K562 (cell line): Measurements from ENCODE around the gene SKP2. TPM values are rescaled to one million over a fixed set of nuclear protein-coding genes. Genes with fewer than 3 reads are reported as not detected.

Experiments used
- ATAC-seq: fragments of 200-7000 bp; cut with Tn5 transposase; 3 replicates; pipeline ENCODE4 v1.9.1; 2020; ENCODE audit warnings: moderate library complexity
- BruUV-seq: library from RNA; stranded (reverse); fragments of 400-500 nt; replicated peaks from 2 replicates; lab custom pipeline; 2021; lab: Mats Ljungman, UMichigan
- CTCF ChIA-PET: fragments of 300-600 bp; formaldehyde crosslinking; extraction: SDS; loops from one replicate; lab custom pipeline; 2021; ENCODE audit warnings: low intra/inter-chr PET ratio; lab: Yijun Ruan, JAX
- POLR2A ChIA-PET: fragments of 300-600, 350-650 bp; sonication (Branson Sonifier 250); formaldehyde crosslinking; extraction: SDS; loops from one replicate; lab custom pipeline; 2021; ENCODE audit warnings: antibody characterized with exemption, inconsistent platforms; lab: Yijun Ruan, JAX
- DNase-seq, 4 experiments: peaks; one replicate each; pipeline versions ENCODE4 v3.0.0 to v3.0.0-alpha.2; 2011 to 2018; ENCODE audit warnings: low spot score in 3 of 4, mixed read lengths in 3 of 4; ENCODE audit errors: extremely low read depth in 1 of 4
- FAIRE-seq: peaks from 2 replicates; lab custom pipeline; 2011; peaks lifted over from hg19 to GRCh38; lab: Jason Lieb, UNC
- H2AFZ ChIP-seq: 2 replicates; pipeline ENCODE4 v1.6.0; 2011; ENCODE audit warnings: low read depth, low read length, control low read depth, inconsistent platforms
- H3K27ac ChIP-seq: fragments of 200-600 bp; 3 replicates; pipeline ENCODE4 v1.8.0; 2011; ENCODE audit warnings: low read depth, mild to moderate bottlenecking, control low read depth, inconsistent platforms, low read length, moderate library complexity, mixed read lengths; ENCODE audit errors: extremely low read depth
- H3K27me3 ChIP-seq, 2 experiments: fragments of 300-600 bp in 1 of 2; 2 replicates in 1 of 2; 3 replicates in 1 of 2; pipeline versions ENCODE4 v1.6.0 to v1.8.0; 2011; ENCODE audit warnings: inconsistent platforms in 2 of 2, low read length in 2 of 2, mild to moderate bottlenecking in 1 of 2, mixed read lengths in 1 of 2, moderate library complexity in 1 of 2; ENCODE audit not compliant: control insufficient read depth in 2 of 2, insufficient read depth in 2 of 2
- H3K36me3 ChIP-seq: fragments of 300-600 bp; 3 replicates; pipeline ENCODE4 v1.8.0; 2011; ENCODE audit warnings: mild to moderate bottlenecking, low read length, inconsistent platforms; ENCODE audit not compliant: control insufficient read depth, insufficient read depth
- H3K4me1 ChIP-seq, 2 experiments: fragments of 200-600 bp in 1 of 2; replicated peaks in 1 of 2; 2 replicates in 1 of 2; 3 replicates in 1 of 2; pipeline versions ENCODE4 v1.5.1 to v1.8.0; 2011; ENCODE audit warnings: inconsistent platforms in 2 of 2, low read length in 2 of 2, mild to moderate bottlenecking in 1 of 2, mixed read lengths in 1 of 2, moderate library complexity in 1 of 2; ENCODE audit not compliant: control insufficient read depth in 2 of 2, insufficient read depth in 2 of 2
- H3K4me2 ChIP-seq: 2 replicates; pipeline ENCODE4 v1.6.1; 2011; ENCODE audit warnings: low read length, control low read depth, inconsistent platforms, mixed read lengths; ENCODE audit not compliant: insufficient read depth
- H3K4me3 ChIP-seq: fragments of 200-600 bp; sonication (generic), shearing (Covaris generic); 2 replicates; pipeline ENCODE4 v1.5.1; 2016; ENCODE audit warnings: control low read depth, inconsistent platforms
- H3K79me2 ChIP-seq: fragments of 200-600 bp; 3 replicates; pipeline ENCODE4 v1.8.0; 2011; ENCODE audit warnings: low read length, inconsistent platforms; ENCODE audit not compliant: control insufficient read depth, insufficient read depth
- H3K9ac ChIP-seq, 2 experiments: 2 replicates each; pipeline versions ENCODE4 v1.6.0 to v1.6.1; 2011; ENCODE audit warnings: low read depth in 2 of 2, low read length in 2 of 2, control low read depth in 1 of 2, inconsistent platforms in 1 of 2, mild to moderate bottlenecking in 1 of 2, mixed read lengths in 1 of 2; ENCODE audit not compliant: insufficient read depth in 1 of 2
- H3K9me1 ChIP-seq: one replicate; pipeline ENCODE4 v1.6.0; 2011; ENCODE audit warnings: inconsistent platforms, mild to moderate bottlenecking, low read length, moderate library complexity; ENCODE audit not compliant: control insufficient read depth, insufficient read depth
- H3K9me3 ChIP-seq: replicated peaks from 2 replicates; pipeline ENCODE4 v1.5.1; 2011; ENCODE audit warnings: low read depth, low read length, inconsistent platforms; ENCODE audit not compliant: control insufficient read depth, insufficient read depth
- H4K20me1 ChIP-seq: replicated peaks from 2 replicates; pipeline ENCODE4 v1.6.1; 2011; ENCODE audit warnings: low read length, inconsistent platforms, mixed read lengths; ENCODE audit not compliant: control insufficient read depth, insufficient read depth
- BRD4 ChIP-seq: fragments of 200-600 bp; sonication (generic); IDR thresholded peaks from 2 replicates; pipeline ENCODE4 v1.6.1; 2017; ENCODE audit warnings: inconsistent platforms
- C11orf30 ChIP-seq: fragments of 450-650 bp; IDR thresholded peaks from 2 replicates; pipeline ENCODE4 v1.6.1; 2016; ENCODE audit warnings: low read depth, mild to moderate bottlenecking
- CXXC5 ChIP-seq: fragments of 250-450 bp; sonication (Bioruptor Pico); IDR thresholded peaks from 2 replicates; pipeline ENCODE4 v1.8.0; 2022; ENCODE audit warnings: inconsistent platforms, mild to moderate bottlenecking, moderate library complexity
- EP300 ChIP-seq: IDR thresholded peaks from 2 replicates; pipeline ENCODE4 v1.6.1; 2012; ENCODE audit warnings: low read length, improper control_type of control experiment
- FOXA3 ChIP-seq, 2 experiments: fragments of 450-650 bp in 1 of 2; sonication (generic) in 1 of 2; formaldehyde crosslinking; IDR thresholded peaks in 1 of 2; conservative IDR thresholded peaks in 1 of 2; 2 replicates each; pipeline versions ENCODE4 v1.4.0 to v1.8.0; 2020 to 2022; ENCODE audit warnings: mild to moderate bottlenecking in 2 of 2, missing genetic modification reagents in 1 of 2
- HNRNPLL ChIP-seq: fragments of 200-400 bp; formaldehyde crosslinking; IDR thresholded peaks from 2 replicates; pipeline ENCODE4 v1.6.1; 2017; ENCODE audit warnings: low read length, low read depth, mild to moderate bottlenecking; ENCODE audit not compliant: poor library complexity, severe bottlenecking
- KHSRP ChIP-seq: fragments of 450-650 bp; IDR thresholded peaks from 2 replicates; pipeline ENCODE4 v1.6.1; 2017
- MAZ ChIP-seq, 2 experiments: fragments of 450-650 bp in 1 of 2; sonication (generic) in 1 of 2; formaldehyde crosslinking; IDR thresholded peaks in 1 of 2; conservative IDR thresholded peaks in 1 of 2; 2 replicates each; pipeline versions ENCODE4 v1.4.0 to v1.5.0; 2020; ENCODE audit warnings: mild to moderate bottlenecking in 1 of 2, missing genetic modification reagents in 1 of 2
- NR2C2 ChIP-seq, 2 experiments: fragments of 200-800 bp in 1 of 2; sonication (Bioruptor generic) in 1 of 2; sonication (generic) in 1 of 2; formaldehyde crosslinking in 1 of 2; IDR thresholded peaks; 2 replicates each; pipeline versions ENCODE4 v1.6.1 to v1.8.0; 2016 to 2022; ENCODE audit warnings: mild to moderate bottlenecking in 1 of 2, missing compliant biosample characterization in 1 of 2, missing genetic modification characterization in 1 of 2, missing genetic modification reagents in 1 of 2
- RBM14 ChIP-seq: fragments of 200-400 bp; formaldehyde crosslinking; IDR thresholded peaks from 2 replicates; pipeline ENCODE4 v1.6.1; 2018; ENCODE audit warnings: low read depth, mild to moderate bottlenecking, low read length, moderate library complexity, borderline replicate concordance; ENCODE audit not compliant: insufficient read depth
- SIN3B ChIP-seq: fragments of 450-650 bp; IDR thresholded peaks from 2 replicates; pipeline ENCODE4 v1.6.1; 2017; ENCODE audit warnings: low read depth, mild to moderate bottlenecking, moderate library complexity
- SUPT5H ChIP-seq: fragments of 450-650 bp; IDR thresholded peaks from 2 replicates; pipeline ENCODE4 v1.6.1; 2016
- TGIF2 ChIP-seq: sonication (generic); formaldehyde crosslinking; IDR thresholded peaks from 2 replicates; pipeline ENCODE4 v1.8.1; 2022; ENCODE audit warnings: mild to moderate bottlenecking, missing genetic modification reagents, moderate library complexity
- YY1 ChIP-seq, 3 experiments: IDR thresholded peaks; 2 replicates each; pipeline ENCODE4 v1.6.1; 2011; ENCODE audit warnings: low read length in 2 of 3, mild to moderate bottlenecking in 2 of 3, moderate library complexity in 2 of 3, borderline replicate concordance in 1 of 3, control low read depth in 1 of 3, low read depth in 1 of 3; ENCODE audit not compliant: insufficient read depth in 3 of 3, insufficient replicate concordance in 2 of 3, control insufficient read depth in 1 of 3, insufficient read length in 1 of 3; ENCODE audit errors: extremely low read depth in 1 of 3
- ZNF121 ChIP-seq: sonication (generic); formaldehyde crosslinking; conservative IDR thresholded peaks from 2 replicates; pipeline ENCODE4 v1.8.0; 2022; ENCODE audit warnings: missing genetic modification reagents
- ZNF165 ChIP-seq: fragments of 250-450 bp; sonication (Bioruptor Pico); IDR thresholded peaks from 2 replicates; pipeline ENCODE4 v1.4.0; 2020; ENCODE audit warnings: borderline replicate concordance
- ZNF253 ChIP-seq: fragments of 250-450 bp; sonication (Bioruptor Pico); conservative IDR thresholded peaks from 2 replicates; pipeline ENCODE4 v1.6.1; 2021; ENCODE audit warnings: mild to moderate bottlenecking
- WGBS: fragments of 100-300 bp; shearing (Covaris generic); methylation state at CpG from one replicate; pipeline ENCODE4 v1.1.6; 2016; ENCODE audit warnings: low coverage, mixed read lengths; ENCODE audit not compliant: insufficient coverage; ENCODE audit errors: missing lambda C conversion rate; 5-methylcytosine and 5-hydroxymethylcytosine counted together
- in situ Hi-C: fragments of 300-500 bp; cut with MboI; formaldehyde crosslinking; loops from 4 replicates; pipeline ENCODE4 v1.15.0; 2018; ENCODE audit warnings: inconsistent platforms, mixed read lengths
- intact Hi-C: fragments of 100-400 bp; cut with micrococcal nuclease; formaldehyde crosslinking; loops from 2 replicates; pipeline ENCODE4 v1.14.2; 2022
- polyA plus RNA-seq, 8 experiments: library from polyadenylated mRNA; depleted of rRNA in 4 of 8; stranded (reverse) in 5 of 8; unstranded in 3 of 8; fragments of >200 nt; fragmentation: Nextera tagmentation in 2 of 8; fragmentation: Illumina TruSeq in 1 of 8; extraction: Ambion mirVana in 2 of 8; extraction: Trizol in 1 of 8; gene quantifications; 2 replicates each; pipeline versions ENCODE4 v1.2.1 to v1.2.3, GENCODE V29; 2011 to 2014; ENCODE audit warnings: inconsistent platforms in 1 of 8, missing spikeins in 1 of 8
- total RNA-seq, 7 experiments: library from RNA; depleted of rRNA in 6 of 7; stranded (reverse); fragments of >200 nt in 6 of 7; fragmentation: Illumina TruSeq in 2 of 7; extraction: Trizol in 2 of 7; gene quantifications; 2 replicates each; pipeline versions ENCODE4 v1.2.1 to v1.2.3, GENCODE V29; 2011 to 2021; ENCODE audit warnings: low replicate concordance in 1 of 7
- TF ChIP-seq, protein P1 (sequence below): IDR thresholded peaks from 2 replicates; pipeline ENCODE4 v1.6.1; 2014; ENCODE audit warnings: antibody characterized with exemption
- TF ChIP-seq, protein P2 (sequence below): fragments of 450-650 bp; IDR thresholded peaks from 2 replicates; pipeline ENCODE4 v1.6.1; 2016; ENCODE audit warnings: missing biosample characterization, missing genetic modification characterization

The SKP2 gene
- total and polyA plus RNA-seq, 9 of the 15 experiments (the other 6 are each of a cell fraction or from before 2014, with no cell fraction given): 30.0 to 97.5 (median 80.8) TPM

DNA sequence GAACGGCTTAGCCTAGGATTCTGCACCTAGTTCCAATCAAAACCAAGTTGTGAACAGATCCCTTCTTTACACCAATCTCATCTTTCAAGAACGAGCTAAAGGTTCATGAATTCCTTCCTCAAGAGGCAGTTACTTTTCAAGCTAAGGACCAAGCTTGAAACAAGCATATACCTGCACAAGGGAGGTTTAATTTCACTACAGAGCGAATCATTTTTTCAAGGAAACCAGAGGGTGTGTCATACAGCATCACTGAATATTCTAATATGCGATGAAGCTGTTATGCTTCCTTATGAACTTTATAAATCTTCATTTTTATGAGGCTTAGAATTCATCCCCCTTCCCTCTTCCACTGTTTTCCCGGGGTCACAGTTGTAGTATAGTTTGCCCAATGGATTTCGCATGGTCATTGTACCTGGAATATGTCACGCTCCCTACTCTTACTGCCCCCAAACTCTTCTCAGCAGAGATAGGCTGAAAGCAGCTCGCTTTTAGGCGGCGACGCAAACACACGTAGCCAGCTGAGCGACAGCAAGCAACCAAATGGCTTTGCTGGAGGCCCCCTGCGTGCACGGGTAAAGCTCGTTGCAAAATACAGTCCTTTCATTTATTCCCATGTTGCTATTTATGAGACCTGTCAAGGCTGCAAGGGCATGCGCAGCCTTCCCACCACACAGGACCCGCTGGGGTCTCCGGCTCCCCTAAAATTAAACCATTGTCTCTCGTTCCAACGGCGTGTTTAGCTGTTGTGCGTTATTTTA lies 1.1 kb upstream of the SKP2 start:
- BruUV-seq: no TSS peak
- no peaks in the 10 kb centered on the region for H3K9me1 ChIP-seq
- H3K9ac ChIP-seq: peak overlapping the region; percentile 88 to 96
- FAIRE-seq (peak; percentile 76), ATAC-seq (peak; percentile 76), DNase-seq (peak in 3 of 4 experiments; percentile 33 to 89 (median 74))
- H3K79me2 ChIP-seq: peaks cover 95% of the 10 kb centered on the region
- H3K27ac ChIP-seq: peak overlapping the region; percentile 80
- CTCF ChIA-PET: no interaction called here
- peaks cover 34% of the 10 kb centered on the region for H3K36me3 ChIP-seq
- in situ Hi-C loops: no loop called here
- H3K4me3 ChIP-seq: peak overlapping the region; percentile 66
- H2AFZ ChIP-seq: peak overlapping the region; percentile 93
- under 1% methylated on average over 23 of the region's 23 CpGs for WGBS
- H4K20me1 ChIP-seq: no peaks in the 10 kb centered on the region
- H3K27me3 ChIP-seq: no peaks in the 10 kb centered on the region
- H3K9me3 ChIP-seq: no peaks in the 10 kb centered on the region
- POLR2A ChIA-PET: interaction anchor here (0.6 to 1.9 kb wide), 8 partner anchors 8 to 74 kb away, joined by 3 to 8 read pairs (median 4); no protein-coding TSS in a partner anchor
- intact Hi-C loops: loop anchor here (1.0 kb wide), 1 partner anchor 91 kb away; no protein-coding TSS in a partner anchor
- H3K4me1 ChIP-seq: peaks cover 6 to 16% of the 10 kb centered on the region in 2 experiments
- peak overlapping the region; percentile 98 for H3K4me2 ChIP-seq
- TF ChIP-seq, protein P1, sequence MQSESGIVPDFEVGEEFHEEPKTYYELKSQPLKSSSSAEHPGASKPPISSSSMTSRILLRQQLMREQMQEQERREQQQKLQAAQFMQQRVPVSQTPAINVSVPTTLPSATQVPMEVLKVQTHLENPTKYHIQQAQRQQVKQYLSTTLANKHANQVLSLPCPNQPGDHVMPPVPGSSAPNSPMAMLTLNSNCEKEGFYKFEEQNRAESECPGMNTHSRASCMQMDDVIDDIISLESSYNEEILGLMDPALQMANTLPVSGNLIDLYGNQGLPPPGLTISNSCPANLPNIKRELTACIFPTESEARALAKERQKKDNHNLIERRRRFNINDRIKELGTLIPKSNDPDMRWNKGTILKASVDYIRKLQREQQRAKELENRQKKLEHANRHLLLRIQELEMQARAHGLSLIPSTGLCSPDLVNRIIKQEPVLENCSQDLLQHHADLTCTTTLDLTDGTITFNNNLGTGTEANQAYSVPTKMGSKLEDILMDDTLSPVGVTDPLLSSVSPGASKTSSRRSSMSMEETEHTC: no peak
- TF ChIP-seq SUPT5H (peak; percentile 33), BRD4 (no peak), FOXA3 (CRISPR knock-in tag; conservative IDR thresholded peaks at IDR 0.05 in 1 of 2, IDR thresholded peaks at IDR 0.05 in 1 of 2) (no peak), ZNF253 (no peak), SIN3B (peak; percentile 87), HNRNPLL (peak; percentile 59), YY1 (IDR thresholded peaks at IDR 0.05; ENCODE audit: borderline replicate concordance in 1 of 3, control insufficient read depth in 1 of 3, extremely low read depth in 1 of 3, insufficient read depth in 3 of 3, insufficient read length in 1 of 3, insufficient replicate concordance in 2 of 3, low read depth in 1 of 3, low read length in 2 of 3) (peak in 1 of 3 experiments; percentile 84), MAZ (CRISPR knock-in tag; conservative IDR thresholded peaks at IDR 0.05 in 1 of 2, IDR thresholded peaks at IDR 0.05 in 1 of 2) (peak in 1 of 2 experiments; percentile 80; a peak in 2 of 4 replicates), RBM14 (no peak), ZNF165 (CRISPR knock-in tag) (no peak), TGIF2 (CRISPR knock-in tag) (no peak), KHSRP (0 out of 2 replicates have a peak, but pooled peaks have one; percentile 48), ZNF121 (CRISPR knock-in tag) (no peak), NR2C2 (CRISPR knock-in tag; IDR thresholded peaks at IDR 0.05) (no peak), NR2C2 (tag; IDR thresholded peaks at IDR 0.05) (no peak), C11orf30 (peak; percentile 96), CXXC5 (peak; percentile 45), EP300 (peak; percentile 33; the same call in 1 of the 2 replicates)
- TF ChIP-seq, protein P2, sequence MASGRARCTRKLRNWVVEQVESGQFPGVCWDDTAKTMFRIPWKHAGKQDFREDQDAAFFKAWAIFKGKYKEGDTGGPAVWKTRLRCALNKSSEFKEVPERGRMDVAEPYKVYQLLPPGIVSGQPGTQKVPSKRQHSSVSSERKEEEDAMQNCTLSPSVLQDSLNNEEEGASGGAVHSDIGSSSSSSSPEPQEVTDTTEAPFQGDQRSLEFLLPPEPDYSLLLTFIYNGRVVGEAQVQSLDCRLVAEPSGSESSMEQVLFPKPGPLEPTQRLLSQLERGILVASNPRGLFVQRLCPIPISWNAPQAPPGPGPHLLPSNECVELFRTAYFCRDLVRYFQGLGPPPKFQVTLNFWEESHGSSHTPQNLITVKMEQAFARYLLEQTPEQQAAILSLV (tag): no peak
